ENCODE results near the gene NDST3. TPM values are rescaled to one million over a fixed set of nuclear protein-coding genes. Genes with fewer than 3 reads are reported as not detected.

Gene NDST3
- total RNA-seq, 1 donor from 2014 or later, result not detected

- no peak for ATAC-seq (ENCODE audit: low read depth)
- ChIA-PET POLR2A (no interaction called here), CTCF (no interaction called here)
- Mint-ChIP-seq H3K27ac (no peak overlapping the region), H3K9me3 (no peaks in the 10 kb centered on the region), H3K4me1 (no peaks in the 10 kb centered on the region), H3K36me3 (ENCODE audit: low read depth) (no peaks in the 10 kb centered on the region), H3K4me3 (no peak overlapping the region), H3K27me3 (no peaks in the 10 kb centered on the region)
- no peak for DNase-seq
- TF ChIP-seq, protein P1, sequence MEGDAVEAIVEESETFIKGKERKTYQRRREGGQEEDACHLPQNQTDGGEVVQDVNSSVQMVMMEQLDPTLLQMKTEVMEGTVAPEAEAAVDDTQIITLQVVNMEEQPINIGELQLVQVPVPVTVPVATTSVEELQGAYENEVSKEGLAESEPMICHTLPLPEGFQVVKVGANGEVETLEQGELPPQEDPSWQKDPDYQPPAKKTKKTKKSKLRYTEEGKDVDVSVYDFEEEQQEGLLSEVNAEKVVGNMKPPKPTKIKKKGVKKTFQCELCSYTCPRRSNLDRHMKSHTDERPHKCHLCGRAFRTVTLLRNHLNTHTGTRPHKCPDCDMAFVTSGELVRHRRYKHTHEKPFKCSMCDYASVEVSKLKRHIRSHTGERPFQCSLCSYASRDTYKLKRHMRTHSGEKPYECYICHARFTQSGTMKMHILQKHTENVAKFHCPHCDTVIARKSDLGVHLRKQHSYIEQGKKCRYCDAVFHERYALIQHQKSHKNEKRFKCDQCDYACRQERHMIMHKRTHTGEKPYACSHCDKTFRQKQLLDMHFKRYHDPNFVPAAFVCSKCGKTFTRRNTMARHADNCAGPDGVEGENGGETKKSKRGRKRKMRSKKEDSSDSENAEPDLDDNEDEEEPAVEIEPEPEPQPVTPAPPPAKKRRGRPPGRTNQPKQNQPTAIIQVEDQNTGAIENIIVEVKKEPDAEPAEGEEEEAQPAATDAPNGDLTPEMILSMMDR (IDR thresholded peaks at IDR 0.05), result no peak
- intact Hi-C loops (cut with micrococcal nuclease), result no loop called here
Observed at GRCh38 chr4:118141240-118141639, 107.0 kb downstream of the NDST3 start.

GRCh38 chr4:118154649-118155048, 120.4 kb downstream of the NDST3 start:
- peaks cover 3% of the 10 kb centered on the region for H3K9me3 Mint-ChIP-seq

DNA sequence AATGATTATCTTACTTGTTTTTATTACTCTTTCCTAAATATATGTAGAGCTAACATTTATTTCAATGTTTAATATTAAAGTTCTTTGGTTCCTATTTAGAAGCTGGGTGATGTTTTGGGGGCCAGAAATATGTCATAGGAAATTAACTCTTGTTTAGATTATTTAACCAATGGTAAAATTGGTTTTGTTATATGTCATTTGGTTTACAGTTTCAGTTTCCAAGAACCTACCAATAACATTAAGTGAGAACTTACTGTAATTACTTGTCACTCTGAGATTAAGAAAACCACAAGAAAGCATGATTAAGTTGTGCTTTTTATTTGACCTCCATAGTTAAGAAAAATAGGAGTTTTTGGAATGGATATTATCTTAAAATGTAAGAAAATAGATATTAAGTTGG, 121.2 kb downstream of the NDST3 start:
- intact Hi-C loops (cut with micrococcal nuclease), result no loop called here
- CTCF ChIA-PET, result no interaction called here
- H3K4me1 Mint-ChIP-seq, result no peaks in the 10 kb centered on the region
- H3K9me3 Mint-ChIP-seq, result peaks cover 8% of the 10 kb centered on the region
- no peak overlapping the region for H3K27ac Mint-ChIP-seq
- H3K4me3 Mint-ChIP-seq, result no peak overlapping the region
- POLR2A ChIA-PET, result no interaction called here
- no peaks in the 10 kb centered on the region for H3K27me3 Mint-ChIP-seq
- ATAC-seq (ENCODE audit: low read depth) (no peak), DNase-seq (no peak)
- no peaks in the 10 kb centered on the region for H3K36me3 Mint-ChIP-seq (ENCODE audit: low read depth)
- TF ChIP-seq, protein P1 (IDR thresholded peaks at IDR 0.05), result no peak

More at GRCh38 chr4:118154649-118155048, 120.4 kb downstream of the NDST3 start:
- TF ChIP-seq, protein P1 (IDR thresholded peaks at IDR 0.05), result no peak
- Mint-ChIP-seq H3K4me1 (no peaks in the 10 kb centered on the region), H3K36me3 (ENCODE audit: low read depth) (no peaks in the 10 kb centered on the region), H3K27me3 (no peaks in the 10 kb centered on the region), H3K4me3 (no peak overlapping the region), H3K27ac (no peak overlapping the region)
- ATAC-seq (ENCODE audit: low read depth), result no peak
- DNase-seq, result no peak
- ChIA-PET POLR2A (no interaction called here), CTCF (no interaction called here)
- intact Hi-C loops (cut with micrococcal nuclease), result no loop called here

DNA sequence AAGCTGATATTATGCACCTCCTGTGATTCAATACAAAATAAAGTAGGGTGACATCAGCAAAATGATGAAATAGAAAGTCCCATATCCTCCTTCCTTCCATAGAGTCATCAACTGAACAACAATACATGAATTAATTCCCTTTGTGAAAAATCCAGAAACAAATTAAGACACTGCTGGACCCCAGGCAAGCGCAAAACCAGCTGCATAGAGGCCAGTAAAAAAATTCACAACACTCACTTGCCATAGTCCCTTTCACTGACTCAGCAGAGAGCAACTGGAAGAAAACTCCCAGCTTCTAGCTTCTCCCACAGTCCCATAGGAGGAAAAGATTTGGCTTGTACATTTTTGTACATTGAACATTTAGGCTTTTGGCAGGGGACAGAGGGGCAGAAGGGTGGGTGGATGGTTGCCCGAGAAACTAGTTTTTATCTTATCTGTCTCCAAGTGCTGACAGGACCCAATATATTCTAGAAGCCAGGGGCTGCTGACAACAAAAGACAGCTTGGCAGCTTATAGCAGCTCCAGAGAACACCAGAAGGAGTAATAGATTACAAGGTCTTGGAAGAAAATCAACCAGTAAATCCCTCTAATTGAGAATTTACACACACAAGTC, 124.6 kb downstream of the NDST3 start:
- TF ChIP-seq, protein P1 (IDR thresholded peaks at IDR 0.05), result no peak
- Mint-ChIP-seq H3K4me1 (no peaks in the 10 kb centered on the region), H3K27me3 (no peaks in the 10 kb centered on the region), H3K27ac (no peak overlapping the region), H3K4me3 (no peak overlapping the region), H3K9me3 (peaks cover 8% of the 10 kb centered on the region), H3K36me3 (ENCODE audit: low read depth) (no peaks in the 10 kb centered on the region)
- POLR2A ChIA-PET, result no interaction called here
- CTCF ChIA-PET, result no interaction called here
- intact Hi-C loops (cut with micrococcal nuclease), result no loop called here
- DNase-seq, result no peak
- ATAC-seq (ENCODE audit: low read depth), result no peak

GRCh38 chr4:118167306-118167705, 133.0 kb downstream of the NDST3 start:
- Mint-ChIP-seq H3K27ac (no peak overlapping the region), H3K27me3 (no peaks in the 10 kb centered on the region), H3K4me1 (no peaks in the 10 kb centered on the region), H3K36me3 (ENCODE audit: low read depth) (no peaks in the 10 kb centered on the region), H3K4me3 (no peak overlapping the region), H3K9me3 (peaks cover 8% of the 10 kb centered on the region)
- no peak for DNase-seq
- ChIA-PET CTCF (no interaction called here), POLR2A (no interaction called here)
- intact Hi-C loops (cut with micrococcal nuclease), result no loop called here
- TF ChIP-seq, protein P1 (IDR thresholded peaks at IDR 0.05), result no peak
- no peak for ATAC-seq (ENCODE audit: low read depth)

Measured in activated B cell treated with CpG ODN at 0.5 μM for 24 hours (primary cell).